Type B pancreatic cell (in vitro differentiated cells): ENCODE measurements around the gene VEGFC. TPM values are rescaled to one million over a fixed set of nuclear protein-coding genes. Genes with fewer than 3 reads are reported as not detected.

Experiments
- DNase-seq: peaks from one replicate; pipeline ENCODE4 v3.0.0; 2021; ENCODE audit warnings: mixed read lengths; ENCODE audit not compliant: unreplicated experiment; ENCODE audit errors: extremely low spot score
- H3K27ac Mint-ChIP-seq: 2 replicates; pipeline ENCODE4 v1.8.0; 2021; ENCODE audit warnings: mild to moderate bottlenecking, mixed read lengths
- H3K27me3 Mint-ChIP-seq: 2 replicates; pipeline ENCODE4 v1.8.0; 2021; ENCODE audit warnings: mixed read lengths
- H3K36me3 Mint-ChIP-seq: 2 replicates; pipeline ENCODE4 v1.8.0; 2021; ENCODE audit warnings: mixed read lengths
- H3K4me1 Mint-ChIP-seq: one replicate; pipeline ENCODE4 v1.8.0; 2021; ENCODE audit warnings: mixed read lengths; ENCODE audit not compliant: unreplicated experiment
- H3K4me3 Mint-ChIP-seq: 2 replicates; pipeline ENCODE4 v1.8.0; 2021; ENCODE audit warnings: mild to moderate bottlenecking, mixed read lengths
- H3K9me3 Mint-ChIP-seq: 2 replicates; pipeline ENCODE4 v1.8.0; 2021; ENCODE audit warnings: mixed read lengths
- total RNA-seq: library from RNA; stranded (reverse); gene quantifications from 2 replicates; pipeline ENCODE4 v1.2.1, GENCODE V29; 2021; ENCODE audit warnings: low replicate concordance
- TF ChIP-seq, protein P1 (sequence below): fragments of 200-600 bp; sonication (generic); conservative IDR thresholded peaks from 2 replicates; pipeline ENCODE4 v1.5.0; 2021; ENCODE audit warnings: antibody characterized with exemption, mild to moderate bottlenecking

Gene VEGFC
- total RNA-seq, 1 donor from 2014 or later, result 3.2 TPM

DNA sequence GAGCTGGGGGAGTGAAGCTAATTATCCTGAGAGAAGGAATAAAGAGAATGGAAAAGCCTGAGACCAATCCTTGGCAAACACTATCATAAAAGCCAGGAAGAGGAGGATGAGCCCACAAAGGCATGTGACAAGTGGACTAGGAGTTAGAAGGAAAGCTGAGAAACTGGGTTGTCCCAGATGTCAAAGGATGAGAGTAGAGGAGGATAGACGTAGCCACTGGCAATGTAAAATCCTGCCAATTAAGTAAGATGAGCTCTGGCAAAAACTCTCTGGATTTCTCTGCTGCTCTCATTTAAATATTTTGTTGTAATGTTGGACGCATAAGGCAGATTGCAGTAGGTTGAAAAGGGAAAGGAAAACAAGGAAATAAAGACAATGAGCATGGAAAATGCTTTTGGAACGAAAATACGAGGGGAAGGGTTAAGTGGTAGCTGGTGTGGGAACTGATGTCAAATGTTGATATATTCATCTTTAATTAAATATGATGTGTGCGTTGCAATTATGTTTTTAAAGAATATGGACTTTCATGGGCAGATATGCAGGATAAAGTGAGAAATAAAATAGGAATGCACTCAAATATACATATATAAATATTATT, 14.2 kb upstream of the VEGFC start:
- TF ChIP-seq, protein P1, sequence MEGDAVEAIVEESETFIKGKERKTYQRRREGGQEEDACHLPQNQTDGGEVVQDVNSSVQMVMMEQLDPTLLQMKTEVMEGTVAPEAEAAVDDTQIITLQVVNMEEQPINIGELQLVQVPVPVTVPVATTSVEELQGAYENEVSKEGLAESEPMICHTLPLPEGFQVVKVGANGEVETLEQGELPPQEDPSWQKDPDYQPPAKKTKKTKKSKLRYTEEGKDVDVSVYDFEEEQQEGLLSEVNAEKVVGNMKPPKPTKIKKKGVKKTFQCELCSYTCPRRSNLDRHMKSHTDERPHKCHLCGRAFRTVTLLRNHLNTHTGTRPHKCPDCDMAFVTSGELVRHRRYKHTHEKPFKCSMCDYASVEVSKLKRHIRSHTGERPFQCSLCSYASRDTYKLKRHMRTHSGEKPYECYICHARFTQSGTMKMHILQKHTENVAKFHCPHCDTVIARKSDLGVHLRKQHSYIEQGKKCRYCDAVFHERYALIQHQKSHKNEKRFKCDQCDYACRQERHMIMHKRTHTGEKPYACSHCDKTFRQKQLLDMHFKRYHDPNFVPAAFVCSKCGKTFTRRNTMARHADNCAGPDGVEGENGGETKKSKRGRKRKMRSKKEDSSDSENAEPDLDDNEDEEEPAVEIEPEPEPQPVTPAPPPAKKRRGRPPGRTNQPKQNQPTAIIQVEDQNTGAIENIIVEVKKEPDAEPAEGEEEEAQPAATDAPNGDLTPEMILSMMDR, result no peak
- H3K27me3 Mint-ChIP-seq, result no peaks in the 10 kb centered on the region
- no peaks in the 10 kb centered on the region for H3K36me3 Mint-ChIP-seq
- DNase-seq, result no peak
- no peak overlapping the region for H3K4me3 Mint-ChIP-seq
- H3K9me3 Mint-ChIP-seq, result no peaks in the 10 kb centered on the region
- H3K4me1 Mint-ChIP-seq, result no peaks in the 10 kb centered on the region
- no peak overlapping the region for H3K27ac Mint-ChIP-seq

DNA sequence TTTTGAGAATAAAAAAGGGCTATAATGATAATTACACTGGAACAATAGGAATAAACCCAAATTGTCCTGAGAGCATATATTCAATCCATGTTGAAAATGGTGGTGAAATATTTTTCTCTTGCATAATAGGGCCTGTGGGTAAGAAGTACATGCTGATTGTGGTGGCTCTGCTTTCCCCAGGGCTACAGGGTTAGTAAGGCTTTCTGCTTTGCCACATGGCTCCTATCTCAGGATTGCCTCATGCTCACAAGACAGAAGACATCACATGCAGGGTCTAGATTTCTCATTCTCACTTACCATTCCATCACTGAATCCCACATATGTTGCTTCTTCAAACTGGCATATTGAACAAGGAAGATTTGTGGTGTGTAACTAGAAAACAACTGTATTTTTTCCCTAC, 12.4 kb upstream of the VEGFC start:
- no peak for DNase-seq
- Mint-ChIP-seq H3K27me3 (no peaks in the 10 kb centered on the region), H3K27ac (no peak overlapping the region), H3K4me3 (no peak overlapping the region), H3K36me3 (no peaks in the 10 kb centered on the region), H3K9me3 (no peaks in the 10 kb centered on the region), H3K4me1 (no peaks in the 10 kb centered on the region)
- TF ChIP-seq, protein P1, result no peak

DNA sequence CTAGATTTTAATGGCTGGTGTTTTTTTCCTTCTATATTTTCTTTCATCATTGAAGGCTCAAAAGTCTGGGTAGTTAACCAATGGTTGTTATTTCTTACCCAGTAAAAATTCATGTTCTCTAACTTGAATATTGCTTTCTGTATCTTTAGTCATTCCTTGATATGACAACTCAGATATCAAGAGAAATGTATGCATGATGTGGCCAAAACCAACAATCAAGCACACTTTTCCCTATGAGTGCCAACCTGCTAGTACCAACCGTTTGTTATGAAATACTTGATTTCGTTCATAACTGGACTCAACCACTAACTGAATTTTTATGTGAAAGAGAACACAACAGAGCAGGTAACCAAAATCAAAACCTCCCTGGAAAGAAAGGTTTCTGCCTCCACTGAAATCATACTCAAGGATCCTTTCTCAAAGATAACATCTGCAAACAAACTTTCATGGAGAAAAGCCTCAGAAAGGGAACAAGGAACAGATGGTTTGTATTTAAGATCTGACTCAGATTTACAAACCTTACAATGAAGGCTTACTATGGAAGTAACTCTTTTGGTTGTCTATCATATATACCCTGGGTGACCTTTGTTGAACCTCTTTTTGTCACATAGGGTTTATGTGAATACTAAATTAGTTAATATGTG, 8.3 kb upstream of the VEGFC start:
- TF ChIP-seq, protein P1, result no peak
- H3K36me3 Mint-ChIP-seq, result no peaks in the 10 kb centered on the region
- no peaks in the 10 kb centered on the region for H3K9me3 Mint-ChIP-seq
- no peak overlapping the region for H3K27ac Mint-ChIP-seq
- peaks cover 8% of the 10 kb centered on the region for H3K27me3 Mint-ChIP-seq
- H3K4me1 Mint-ChIP-seq, result no peaks in the 10 kb centered on the region
- no peak for DNase-seq
- no peak overlapping the region for H3K4me3 Mint-ChIP-seq

DNA sequence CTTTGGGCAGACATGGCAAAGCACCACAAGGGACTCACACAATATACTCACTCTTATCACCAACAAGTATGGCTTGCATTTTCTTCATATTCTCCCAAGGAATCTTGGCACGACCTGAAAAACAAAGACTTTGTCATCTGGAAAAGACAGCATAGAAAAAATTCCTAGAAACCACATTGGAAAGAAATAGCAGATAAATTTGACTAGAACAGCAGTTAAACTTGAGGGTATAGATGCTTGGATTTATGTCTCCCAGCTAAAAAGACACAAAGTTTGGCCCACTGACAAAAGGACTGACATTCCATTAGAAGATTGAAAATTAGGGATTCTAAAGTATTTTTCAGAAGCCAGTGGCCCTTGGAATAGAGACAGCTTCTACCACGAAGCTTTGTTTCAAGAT, 6.9 kb upstream of the VEGFC start:
- Mint-ChIP-seq H3K9me3 (no peaks in the 10 kb centered on the region), H3K36me3 (no peaks in the 10 kb centered on the region), H3K4me1 (peaks cover under 1% of the 10 kb centered on the region), H3K27me3 (peaks cover 11% of the 10 kb centered on the region), H3K27ac (no peak overlapping the region), H3K4me3 (no peak overlapping the region)
- DNase-seq, result no peak
- TF ChIP-seq, protein P1, result no peak

DNA sequence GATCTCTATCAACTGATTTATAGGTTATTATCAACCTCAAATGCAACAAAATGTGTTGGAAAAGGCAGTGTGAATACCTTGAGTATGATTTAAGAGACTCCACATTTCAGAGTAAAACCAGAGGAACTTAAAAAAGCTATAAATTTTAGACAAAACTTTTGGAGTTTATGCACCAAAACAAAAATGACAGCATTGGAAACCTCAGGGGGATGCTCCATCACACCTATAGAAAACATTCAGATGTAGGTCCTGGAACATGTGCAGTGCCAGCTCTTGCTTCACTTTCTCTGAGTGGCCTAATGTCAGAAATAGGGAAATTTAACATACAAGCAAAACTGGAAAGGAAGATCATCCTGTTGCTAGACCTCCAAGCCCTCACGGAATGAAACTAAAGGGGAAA, 5.8 kb upstream of the VEGFC start:
- H3K4me3 Mint-ChIP-seq, result no peak overlapping the region

More for the DNA sequence above, 5.8 kb upstream of the VEGFC start:
- Mint-ChIP-seq H3K36me3 (no peaks in the 10 kb centered on the region), H3K27ac (no peak overlapping the region), H3K9me3 (no peaks in the 10 kb centered on the region), H3K27me3 (peaks cover 22% of the 10 kb centered on the region), H3K4me1 (peaks cover 9% of the 10 kb centered on the region)
- TF ChIP-seq, protein P1, result no peak
- DNase-seq, result no peak
